ENCODE measurements around the gene IMMP2L.

IMMP2L gene

GRCh38 chr7:111147708-111148533, 414.4 kb downstream of the IMMP2L start:
- DNase-seq (no peak), ATAC-seq (ENCODE audit: insufficient read depth, low read depth) (no peak)
- Histone ChIP-seq H3K4me3 (ENCODE audit: low read depth in 1 of 2, low read length in 2 of 2) (no peak overlapping the region), H2AFZ (ENCODE audit: low read depth, low read length) (no peak overlapping the region), H3K27me3 (ENCODE audit: insufficient read depth, low read length, poor library complexity) (no peaks in the 10 kb centered on the region), H3K4me1 (ENCODE audit: insufficient read depth, low read length) (no peaks in the 10 kb centered on the region), H3K79me2 (ENCODE audit: insufficient read depth, low read length) (no peaks in the 10 kb centered on the region), H4K20me1 (ENCODE audit: insufficient read depth, low read length) (no peaks in the 10 kb centered on the region), H3K27ac (ENCODE audit: low read length) (no peak overlapping the region), H3K9ac (ENCODE audit: low read depth, low read length) (no peak overlapping the region), H3K36me3 (ENCODE audit: insufficient read depth, low read length) (no peaks in the 10 kb centered on the region), H3K9me3 (ENCODE audit: insufficient read depth, low read length, severe bottlenecking) (no peaks in the 10 kb centered on the region), H3K4me2 (ENCODE audit: insufficient read depth, low read length) (no peak overlapping the region)
- TF ChIP-seq CTCF (IDR thresholded peaks at IDR 0.05; ENCODE audit: borderline replicate concordance, extremely low read depth, low read length, poor library complexity, severe bottlenecking) (no peak), EZH2 (IDR thresholded peaks at IDR 0.05; ENCODE audit: borderline replicate concordance, low read depth, low read length, severe bottlenecking) (no peak)

- Histone ChIP-seq H3K36me3 (ENCODE audit: insufficient read depth, low read length) (no peaks in the 10 kb centered on the region), H3K27ac (ENCODE audit: low read length) (no peak overlapping the region), H3K4me3 (ENCODE audit: low read depth in 1 of 2, low read length in 2 of 2) (no peak overlapping the region), H3K79me2 (ENCODE audit: insufficient read depth, low read length) (no peaks in the 10 kb centered on the region), H4K20me1 (ENCODE audit: insufficient read depth, low read length) (no peaks in the 10 kb centered on the region), H3K27me3 (ENCODE audit: insufficient read depth, low read length, poor library complexity) (no peaks in the 10 kb centered on the region), H3K9me3 (ENCODE audit: insufficient read depth, low read length, severe bottlenecking) (no peaks in the 10 kb centered on the region), H3K4me1 (ENCODE audit: insufficient read depth, low read length) (no peaks in the 10 kb centered on the region), H3K9ac (ENCODE audit: low read depth, low read length) (no peak overlapping the region), H3K4me2 (ENCODE audit: insufficient read depth, low read length) (no peak overlapping the region), H2AFZ (ENCODE audit: low read depth, low read length) (no peak overlapping the region)
- no peak for DNase-seq
- TF ChIP-seq CTCF (IDR thresholded peaks at IDR 0.05; ENCODE audit: borderline replicate concordance, extremely low read depth, low read length, poor library complexity, severe bottlenecking) (no peak), EZH2 (IDR thresholded peaks at IDR 0.05; ENCODE audit: borderline replicate concordance, low read depth, low read length, severe bottlenecking) (no peak)
- ATAC-seq (ENCODE audit: insufficient read depth, low read depth), result no peak
These were observed 416.2 kb downstream of the IMMP2L start for GRCh38 chr7:111146136-111146535.

GRCh38 chr7:111145472-111145871, 416.8 kb downstream of the IMMP2L start:
- Histone ChIP-seq H3K36me3 (ENCODE audit: insufficient read depth, low read length) (no peaks in the 10 kb centered on the region), H4K20me1 (ENCODE audit: insufficient read depth, low read length) (no peaks in the 10 kb centered on the region), H3K27me3 (ENCODE audit: insufficient read depth, low read length, poor library complexity) (no peaks in the 10 kb centered on the region), H3K4me3 (ENCODE audit: low read depth in 1 of 2, low read length in 2 of 2) (no peak overlapping the region), H3K9ac (ENCODE audit: low read depth, low read length) (no peak overlapping the region), H3K9me3 (ENCODE audit: insufficient read depth, low read length, severe bottlenecking) (no peaks in the 10 kb centered on the region), H2AFZ (ENCODE audit: low read depth, low read length) (no peak overlapping the region), H3K4me1 (ENCODE audit: insufficient read depth, low read length) (no peaks in the 10 kb centered on the region), H3K79me2 (ENCODE audit: insufficient read depth, low read length) (no peaks in the 10 kb centered on the region), H3K27ac (ENCODE audit: low read length) (no peak overlapping the region), H3K4me2 (ENCODE audit: insufficient read depth, low read length) (no peak overlapping the region)
- ATAC-seq (ENCODE audit: insufficient read depth, low read depth) (no peak), DNase-seq (no peak)
- TF ChIP-seq CTCF (IDR thresholded peaks at IDR 0.05; ENCODE audit: borderline replicate concordance, extremely low read depth, low read length, poor library complexity, severe bottlenecking) (no peak), EZH2 (IDR thresholded peaks at IDR 0.05; ENCODE audit: borderline replicate concordance, low read depth, low read length, severe bottlenecking) (no peak)
